Right lobe of liver (tissue), 4 donors: ENCODE results near the gene KAT6B.

ENCODE experiments used
- CTCF ChIP-seq, 4 donors: fragments of 200-600 bp in 3 of 4; fragments of 450-650 bp in 1 of 4; IDR thresholded peaks; one replicate each; pipeline versions ENCODE4 v1.5.1 to v1.8.0; 2016 to 2022; ENCODE audit warnings: antibody characterized with exemption in 4 of 4, mild to moderate bottlenecking in 2 of 4
- POLR2A ChIP-seq: fragments of 450-650 bp; IDR thresholded peaks from one replicate; pipeline ENCODE4 v1.6.1; 2017; ENCODE audit warnings: antibody characterized with exemption, mild to moderate bottlenecking
- donor health status: DM: no; HTN: no; CAD: no.
- donor health status: DM: no; HTN: no; CAD: no.
- donor health status: DM: no; HTN: yes; CAD: no.

GRCh38 chr10:75013007-75013406, 186.6 kb downstream of the KAT6B start:
- TF ChIP-seq POLR2A (no peak), CTCF (IDR thresholded peaks at IDR 0.05) (no peak)
